Natural killer cell (primary cell): ENCODE results near the gene OR7A5. TPM values are rescaled to one million over a fixed set of nuclear protein-coding genes. Genes with fewer than 3 reads are reported as not detected.

Source experiments
- ATAC-seq, 3 donors: fragments of 150-1000 bp in 2 of 3; fragments of 200-7000 bp in 1 of 3; cut with Tn5 transposase; 1 replicate in 1 of 3; 2 replicates in 2 of 3; pipeline ENCODE4 v1.10.0; 2021; ENCODE audit warnings: mild to moderate bottlenecking in 2 of 3, moderate library complexity in 2 of 3
- DNase-seq, 2 donors: peaks; one replicate each; pipeline versions ENCODE4 v3.0.0 to v3.0.0-alpha.2; 2013 to 2021; ENCODE audit warnings: mixed read lengths in 1 of 2
- H3K27ac ChIP-seq: one replicate; pipeline ENCODE4 v1.5.1; 2013; ENCODE audit warnings: mild to moderate bottlenecking, low read length
- H3K27me3 ChIP-seq: one replicate; pipeline ENCODE4 v1.6.1; 2013; ENCODE audit warnings: low read length; ENCODE audit not compliant: control insufficient read depth, insufficient read depth
- H3K36me3 ChIP-seq: one replicate; pipeline ENCODE4 v1.6.1; 2013; ENCODE audit warnings: low read length; ENCODE audit not compliant: control insufficient read depth, insufficient read depth
- H3K4me1 ChIP-seq: one replicate; pipeline ENCODE4 v1.6.1; 2013; ENCODE audit warnings: low read length; ENCODE audit not compliant: control insufficient read depth, insufficient read depth
- H3K4me3 ChIP-seq: one replicate; pipeline ENCODE4 v1.5.1; 2013; ENCODE audit warnings: low read length
- H3K9me3 ChIP-seq: one replicate; pipeline ENCODE4 v1.6.1; 2013; ENCODE audit warnings: low read length; ENCODE audit not compliant: control insufficient read depth, insufficient read depth
- H3K27ac Mint-ChIP-seq, 2 donors: one replicate each; pipeline ENCODE4 v1.8.0; 2022; ENCODE audit warnings: mild to moderate bottlenecking in 2 of 2, mixed read lengths in 2 of 2, moderate library complexity in 1 of 2
- H3K27me3 Mint-ChIP-seq, 2 donors: one replicate each; pipeline ENCODE4 v1.8.0; 2022; ENCODE audit warnings: low read depth in 2 of 2, mixed read lengths in 2 of 2
- H3K36me3 Mint-ChIP-seq: one replicate; pipeline ENCODE4 v1.8.0; 2022; ENCODE audit warnings: mixed read lengths
- H3K4me1 Mint-ChIP-seq, 2 donors: one replicate each; pipeline ENCODE4 v1.8.0; 2022; ENCODE audit warnings: mixed read lengths in 2 of 2
- H3K4me3 Mint-ChIP-seq: one replicate; pipeline ENCODE4 v1.8.0; 2022; ENCODE audit warnings: mild to moderate bottlenecking, moderate library complexity, mixed read lengths
- H3K9me3 Mint-ChIP-seq, 2 donors: one replicate each; pipeline ENCODE4 v1.8.0; 2022; ENCODE audit warnings: mixed read lengths in 2 of 2
- CTCF ChIP-seq: fragments of 200-600 bp; IDR thresholded peaks from one replicate; pipeline ENCODE4 v1.8.0; 2022; ENCODE audit warnings: antibody characterized with exemption
- WGBS: methylation state at CpG from one replicate; pipeline ENCODE4 v1.1.7; 2013; ENCODE audit warnings: missing lambda C conversion rate; ENCODE audit not compliant: insufficient coverage; 5-methylcytosine and 5-hydroxymethylcytosine counted together
- intact Hi-C: fragments of 100-400 bp; cut with micrococcal nuclease; formaldehyde crosslinking; loops from one replicate; pipeline ENCODE4 v1.14.2; 2022
- total RNA-seq, 4 donors: library from RNA; stranded (reverse); fragments of 120-200 nt in 1 of 4; gene quantifications; one replicate each; pipeline versions ENCODE4 v1.2.3 to v1.2.4, GENCODE V29; 2013 to 2022

The OR7A5 gene
- total RNA-seq, 3 donors from 2014 or later (not counting 1 experiment from before 2014, with no cell fraction given) = not detected

GRCh38 chr19:14830702-14831101 lies 4.3 kb downstream of the OR7A5 start:
- DNase-seq (no peak), ATAC-seq (no peak)
- 83% methylated on average over 4 of the region's 4 CpGs for whole genome bisulfite sequencing
- no peaks in the 10 kb centered on the region for H3K36me3 ChIP-seq
- Mint-ChIP-seq H3K27me3 (peaks cover 12 to 25% of the 10 kb centered on the region in 2 donors), H3K9me3 (no peaks in the 10 kb centered on the region), H3K4me3 (no peak overlapping the region), H3K4me1 (no peaks in the 10 kb centered on the region), H3K36me3 (no peaks in the 10 kb centered on the region), H3K27ac (no peak overlapping the region)
- H3K4me1 ChIP-seq = no peaks in the 10 kb centered on the region
- peaks cover 2% of the 10 kb centered on the region for H3K27me3 ChIP-seq
- no peak overlapping the region for H3K4me3 ChIP-seq
- intact Hi-C loops = no loop called here
- TF ChIP-seq CTCF = no peak
- H3K27ac ChIP-seq = no peak overlapping the region
- no peaks in the 10 kb centered on the region for H3K9me3 ChIP-seq

- H3K27me3 Mint-ChIP-seq = peaks cover 14 to 44% of the 10 kb centered on the region in 2 donors
- Histone ChIP-seq H3K4me3 (no peak overlapping the region), H3K27me3 (peaks cover 5% of the 10 kb centered on the region), H3K27ac (no peak overlapping the region), H3K9me3 (no peaks in the 10 kb centered on the region), H3K36me3 (no peaks in the 10 kb centered on the region), H3K4me1 (no peaks in the 10 kb centered on the region)
- no peaks in the 10 kb centered on the region for H3K36me3 Mint-ChIP-seq
- H3K4me1 Mint-ChIP-seq = no peaks in the 10 kb centered on the region
- no peaks in the 10 kb centered on the region for H3K9me3 Mint-ChIP-seq
- WGBS = 100% methylated on average over 1 of the region's 2 CpGs
- no peak overlapping the region for H3K4me3 Mint-ChIP-seq
- no peak for TF ChIP-seq CTCF
- no peak for ATAC-seq
- DNase-seq = no peak
- intact Hi-C loops = no loop called here
- H3K27ac Mint-ChIP-seq = no peak overlapping the region
Measured at GRCh38 chr19:14826006-14826405, 9.0 kb downstream of the OR7A5 start.

- intact Hi-C loops = no loop called here
- no peaks in the 10 kb centered on the region for H3K36me3 ChIP-seq
- 56% methylated on average over 4 of the region's 6 CpGs for WGBS
Measured at GRCh38 chr19:14821937-14822336, 13.0 kb downstream of the OR7A5 start.

More at GRCh38 chr19:14821937-14822336, 13.0 kb downstream of the OR7A5 start:
- no peak overlapping the region for H3K4me3 ChIP-seq
- no peak overlapping the region for H3K4me3 Mint-ChIP-seq
- peaks cover 14 to 31% of the 10 kb centered on the region in 2 donors for H3K27me3 Mint-ChIP-seq
- no peak overlapping the region for H3K27ac ChIP-seq
- no peak for TF ChIP-seq CTCF
- ATAC-seq (no peak), DNase-seq (no peak)
- H3K27me3 ChIP-seq = peaks cover 3% of the 10 kb centered on the region
- no peaks in the 10 kb centered on the region for H3K9me3 ChIP-seq
- no peaks in the 10 kb centered on the region for H3K4me1 ChIP-seq
- H3K4me1 Mint-ChIP-seq = no peaks in the 10 kb centered on the region
- H3K9me3 Mint-ChIP-seq = no peaks in the 10 kb centered on the region
- H3K36me3 Mint-ChIP-seq = no peaks in the 10 kb centered on the region
- no peak overlapping the region for H3K27ac Mint-ChIP-seq
